ENCODE data around the gene DYSF.
A peak's percentile ranks its signal among the peaks of the same experiment; 100 is the strongest.

The DYSF gene

DNA sequence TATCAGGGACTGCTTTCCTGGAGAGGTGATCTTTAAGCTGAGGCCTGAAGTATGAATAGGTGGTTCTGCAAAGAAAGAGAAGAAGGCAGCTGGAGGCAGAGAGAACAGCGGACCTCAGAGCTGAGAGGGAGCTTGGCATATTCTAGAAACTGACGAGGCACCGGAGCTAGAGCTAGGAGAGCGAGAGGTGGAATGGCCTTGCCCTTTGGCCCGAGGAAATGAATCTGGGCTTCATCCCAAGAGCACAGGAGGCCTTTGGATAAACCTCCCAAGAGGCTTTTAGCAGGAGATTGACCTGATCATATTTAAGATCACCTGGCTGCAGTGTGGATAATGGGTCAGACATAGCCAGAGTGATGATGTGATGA lies 7.9 kb downstream of the DYSF start:
- TF ChIP-seq, protein P1, sequence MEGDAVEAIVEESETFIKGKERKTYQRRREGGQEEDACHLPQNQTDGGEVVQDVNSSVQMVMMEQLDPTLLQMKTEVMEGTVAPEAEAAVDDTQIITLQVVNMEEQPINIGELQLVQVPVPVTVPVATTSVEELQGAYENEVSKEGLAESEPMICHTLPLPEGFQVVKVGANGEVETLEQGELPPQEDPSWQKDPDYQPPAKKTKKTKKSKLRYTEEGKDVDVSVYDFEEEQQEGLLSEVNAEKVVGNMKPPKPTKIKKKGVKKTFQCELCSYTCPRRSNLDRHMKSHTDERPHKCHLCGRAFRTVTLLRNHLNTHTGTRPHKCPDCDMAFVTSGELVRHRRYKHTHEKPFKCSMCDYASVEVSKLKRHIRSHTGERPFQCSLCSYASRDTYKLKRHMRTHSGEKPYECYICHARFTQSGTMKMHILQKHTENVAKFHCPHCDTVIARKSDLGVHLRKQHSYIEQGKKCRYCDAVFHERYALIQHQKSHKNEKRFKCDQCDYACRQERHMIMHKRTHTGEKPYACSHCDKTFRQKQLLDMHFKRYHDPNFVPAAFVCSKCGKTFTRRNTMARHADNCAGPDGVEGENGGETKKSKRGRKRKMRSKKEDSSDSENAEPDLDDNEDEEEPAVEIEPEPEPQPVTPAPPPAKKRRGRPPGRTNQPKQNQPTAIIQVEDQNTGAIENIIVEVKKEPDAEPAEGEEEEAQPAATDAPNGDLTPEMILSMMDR (conservative IDR thresholded peaks at IDR 0.05; ENCODE audit: low read depth, low read length): no peak
- DNase-seq (ENCODE audit: low read depth): no peak
- H3K4me3 ChIP-seq (ENCODE audit: low read length): no peak overlapping the region

DNA sequence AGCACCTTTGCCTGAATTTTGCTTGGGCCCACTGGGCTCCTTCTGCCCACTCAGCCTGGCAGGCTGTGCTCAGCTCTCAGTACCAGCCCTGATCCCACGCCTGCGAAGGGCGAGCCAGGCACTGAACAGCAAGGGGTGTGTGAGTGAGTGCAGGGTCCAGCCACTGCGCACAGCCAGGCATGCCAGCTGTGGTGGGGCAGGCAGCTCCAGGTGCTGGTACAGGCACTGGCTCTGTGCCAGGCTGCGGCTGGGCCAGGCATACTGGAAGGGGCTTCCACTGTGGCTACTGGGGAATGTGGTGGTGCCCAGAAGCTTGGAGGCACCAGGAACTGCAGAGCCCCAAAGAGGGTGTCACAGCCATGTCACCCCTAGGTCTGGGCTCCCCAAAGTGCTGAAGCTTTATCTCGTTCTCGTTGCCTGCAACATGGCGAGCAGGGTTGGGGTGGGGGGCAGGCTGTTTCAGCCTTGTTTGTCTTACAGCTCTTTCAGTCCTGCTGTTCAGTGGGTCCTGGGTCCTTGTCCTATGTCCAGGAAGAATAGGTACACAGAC lies 8.8 kb downstream of the DYSF start:
- no peak overlapping the region for H3K4me3 ChIP-seq (ENCODE audit: low read length)
- TF ChIP-seq, protein P1 (conservative IDR thresholded peaks at IDR 0.05; ENCODE audit: low read depth, low read length): no peak

DNA sequence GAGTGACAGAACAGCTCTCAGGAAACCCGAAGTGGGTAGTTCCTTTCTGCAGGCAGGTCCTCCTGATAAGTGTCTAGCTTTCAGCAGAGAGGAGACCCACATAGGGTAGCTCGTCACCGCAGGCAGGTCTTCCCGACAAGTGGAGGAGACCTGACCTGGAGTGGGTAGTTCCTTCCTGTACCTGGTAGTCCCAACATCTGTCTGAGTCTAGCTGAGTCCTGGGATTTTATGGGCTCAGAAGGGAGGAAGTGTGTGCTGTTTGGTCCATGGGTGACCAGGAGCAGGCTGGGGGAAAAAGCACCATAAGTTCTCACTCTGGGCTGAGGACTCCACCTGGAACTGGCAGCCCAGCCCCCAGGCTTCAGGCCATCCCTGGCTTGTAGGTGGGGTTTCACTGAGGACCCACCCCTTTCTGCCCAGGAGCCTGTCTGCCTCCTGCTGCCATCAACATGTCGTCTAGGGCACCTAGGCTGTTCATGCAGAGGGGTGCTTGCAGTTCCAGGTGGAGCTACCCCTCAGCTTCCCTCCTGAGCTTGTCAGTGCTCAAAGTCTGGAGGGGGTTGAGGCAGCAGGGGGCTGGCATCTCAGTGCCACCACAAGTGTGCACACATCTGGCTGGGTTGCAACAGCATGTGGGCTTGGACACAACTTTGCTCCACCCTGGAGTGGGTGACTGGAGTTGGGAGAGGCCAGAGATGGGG lies 9.4 kb downstream of the DYSF start:
- no peak overlapping the region for H3K4me3 ChIP-seq (ENCODE audit: low read length)
- TF ChIP-seq, protein P1 (conservative IDR thresholded peaks at IDR 0.05; ENCODE audit: low read depth, low read length): no peak
- no peak for DNase-seq (ENCODE audit: low read depth)

More for the DNA sequence above, 8.8 kb downstream of the DYSF start:
- DNase-seq (ENCODE audit: low read depth): no peak

DNA sequence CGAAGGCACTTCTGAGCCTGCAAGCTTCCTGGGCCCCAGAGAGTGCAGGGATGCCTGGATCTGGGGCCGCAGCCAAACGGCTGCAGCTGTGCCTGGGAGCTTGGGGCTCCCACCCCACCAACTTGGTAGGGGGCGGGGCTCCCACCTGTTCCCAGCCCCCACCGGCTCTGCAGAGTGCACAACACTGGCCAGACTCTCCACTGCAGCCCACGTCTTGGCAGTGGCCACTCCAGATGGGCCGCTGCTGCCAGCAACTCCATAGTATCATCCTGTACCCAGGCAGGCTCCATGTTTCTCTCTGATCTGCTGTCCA lies 9.9 kb downstream of the DYSF start:
- TF ChIP-seq, protein P1 (conservative IDR thresholded peaks at IDR 0.05; ENCODE audit: low read depth, low read length): no peak
- no peak for DNase-seq (ENCODE audit: low read depth)
- no peak overlapping the region for H3K4me3 ChIP-seq (ENCODE audit: low read length)

DNA sequence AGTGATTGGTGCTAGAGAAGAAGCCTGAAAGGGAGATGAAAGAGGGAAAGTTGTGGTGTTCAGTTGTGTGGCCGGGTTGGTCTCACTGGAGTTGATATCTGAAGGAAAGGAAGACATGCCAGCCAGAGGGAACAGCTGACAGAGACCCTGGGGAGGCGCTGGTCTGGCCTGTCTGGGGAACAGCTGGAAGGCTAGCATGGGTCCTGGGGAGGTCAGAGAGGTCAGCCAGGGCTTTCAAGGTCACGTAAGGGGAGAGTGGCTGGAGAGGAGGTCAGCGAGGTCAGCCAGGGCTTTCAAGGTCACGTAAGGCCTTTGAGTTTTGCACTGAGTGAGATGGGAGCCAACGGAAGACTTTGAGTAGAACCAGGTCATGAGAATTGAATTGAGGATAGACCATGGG lies 11.0 kb downstream of the DYSF start:
- TF ChIP-seq, protein P1 (conservative IDR thresholded peaks at IDR 0.05; ENCODE audit: low read depth, low read length): no peak
- H3K4me3 ChIP-seq (ENCODE audit: low read length): no peak overlapping the region
- DNase-seq (ENCODE audit: low read depth): no peak

DNA sequence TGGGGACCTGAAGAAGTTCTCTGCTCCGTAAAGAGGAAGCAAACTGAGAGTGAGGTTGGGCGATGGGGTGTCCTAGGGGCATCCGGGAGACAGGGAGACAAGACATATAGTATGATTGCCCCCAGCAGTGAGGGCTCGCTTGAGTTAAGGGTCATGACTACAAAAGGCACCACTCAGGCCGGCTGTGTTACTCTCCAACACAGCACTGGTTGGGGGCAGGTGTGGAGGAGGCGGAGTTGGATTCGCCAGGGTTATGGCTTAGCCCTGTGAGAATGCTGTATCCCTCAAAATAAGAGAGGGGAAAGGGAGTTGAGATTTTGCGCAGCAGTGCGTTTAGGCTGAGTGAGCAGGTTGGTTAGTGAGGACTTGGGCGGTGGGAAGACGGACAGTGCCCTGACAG lies 12.0 kb downstream of the DYSF start:
- TF ChIP-seq, protein P1 (conservative IDR thresholded peaks at IDR 0.05; ENCODE audit: low read depth, low read length): no peak
- no peak overlapping the region for H3K4me3 ChIP-seq (ENCODE audit: low read length)
- DNase-seq (ENCODE audit: low read depth): no peak

DNA sequence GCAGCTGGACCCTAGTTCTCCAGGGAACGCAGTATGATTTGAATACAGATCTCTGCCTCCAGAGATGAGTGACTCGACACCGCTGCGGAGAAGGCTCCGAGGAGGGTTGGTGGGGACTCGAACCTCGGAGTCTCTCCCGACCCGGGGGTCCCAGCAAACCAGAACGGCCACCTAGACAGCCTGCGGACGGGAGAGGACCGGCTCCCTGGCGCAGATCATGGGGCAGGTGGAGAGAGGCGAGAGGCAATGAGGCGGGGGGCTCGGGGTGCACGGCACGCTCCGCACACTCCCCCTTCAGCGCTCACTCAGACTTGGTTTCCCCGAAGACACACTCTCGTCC lies 12.6 kb downstream of the DYSF start:
- H3K4me3 ChIP-seq (ENCODE audit: low read length): peak overlapping the region; percentile 72
- DNase-seq (ENCODE audit: low read depth): no peak
- TF ChIP-seq, protein P1 (conservative IDR thresholded peaks at IDR 0.05; ENCODE audit: low read depth, low read length): no peak
